KBM-7 (cell line): ENCODE results near the gene RGS16.
A peak's percentile ranks its signal among the peaks of the same experiment; 100 is the strongest.

Experiments
- DNase-seq: peaks from one replicate; pipeline ENCODE4 v3.0.0-alpha.2; 2015
- in situ Hi-C: fragments of 300-500 bp; cut with MboI; formaldehyde crosslinking; loops from 2 replicates; pipeline ENCODE4 v1.14.3; 2020; ENCODE audit warnings: low sequenced_read_pairs, low pct_unique_long_range_greater_than_20kb, mixed read lengths

Gene RGS16

GRCh38 chr1:182614796-182615454, 10.7 kb upstream of the RGS16 start:
- in situ Hi-C loops: no loop called here
- DNase-seq: peak; percentile 85

GRCh38 chr1:182611787-182612186, 7.6 kb upstream of the RGS16 start:
- in situ Hi-C loops: no loop called here
- no peak for DNase-seq

DNA sequence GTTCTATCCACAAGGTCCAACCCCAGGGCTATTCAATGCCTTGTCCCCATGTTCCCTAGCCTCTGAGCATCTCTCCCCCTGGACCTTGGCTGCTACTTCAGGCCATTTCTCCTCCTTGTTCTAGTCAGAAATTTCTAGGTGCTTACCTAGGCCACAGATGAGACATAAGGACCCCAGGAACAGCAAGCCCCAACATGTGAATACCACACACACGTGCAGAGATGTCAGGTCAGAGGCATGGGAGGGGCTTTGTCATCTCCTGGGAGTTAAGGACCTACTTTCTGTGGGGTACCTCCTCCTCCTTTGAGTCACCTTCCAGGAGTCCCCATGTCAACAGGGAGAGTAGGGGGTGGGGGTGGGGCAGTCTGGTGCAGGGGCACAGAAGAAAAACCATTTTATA, 7.1 kb upstream of the RGS16 start:
- no peak for DNase-seq
- in situ Hi-C loops: no loop called here

GRCh38 chr1:182610606-182611194, 6.5 kb upstream of the RGS16 start:
- no peak for DNase-seq
- in situ Hi-C loops: no loop called here

DNA sequence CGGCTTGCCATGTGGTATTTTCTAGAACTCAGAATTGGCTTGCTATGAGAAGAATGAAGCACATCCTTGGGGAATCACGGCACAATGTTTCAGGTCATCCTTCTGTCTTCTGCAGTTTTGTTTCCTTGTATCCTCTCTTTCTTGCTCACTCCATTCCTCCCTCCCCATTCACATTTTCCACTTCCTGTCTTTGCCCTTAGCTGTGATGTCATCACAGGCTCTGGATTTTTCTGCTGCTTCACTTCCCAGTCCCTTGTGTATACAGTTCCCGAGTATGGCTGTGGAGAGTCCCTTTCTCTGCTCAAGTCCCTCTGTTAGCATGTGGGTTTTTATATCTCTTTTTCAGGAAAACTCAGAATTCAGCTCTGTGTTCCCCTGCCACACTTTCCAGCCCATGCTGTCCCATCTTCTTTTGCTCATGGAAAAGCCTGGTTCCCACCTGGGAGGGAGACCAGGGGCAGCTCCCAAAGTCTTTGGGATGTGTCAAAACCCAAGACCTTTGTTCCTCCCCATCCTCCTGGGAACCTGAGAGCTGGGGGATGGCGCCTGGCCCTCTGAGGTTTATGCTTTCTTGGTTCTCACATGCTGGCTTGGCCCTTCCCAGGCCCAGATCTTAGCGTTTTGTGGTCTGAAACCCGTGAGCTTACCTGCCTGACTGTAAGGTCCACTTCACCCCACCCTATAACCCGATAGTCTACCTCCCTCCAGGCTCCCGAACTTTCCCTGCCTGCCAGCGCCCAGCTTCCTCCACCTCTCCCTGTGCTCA, 4.8 kb upstream of the RGS16 start:
- DNase-seq: no peak
- in situ Hi-C loops: loop anchor here (10.0 kb wide), 1 partner anchor 176 kb away; the partner anchor contains the start of gene NPL

GRCh38 chr1:182608236-182608635, 4.0 kb upstream of the RGS16 start:
- no peak for DNase-seq
- in situ Hi-C loops: loop anchor here (10.0 kb wide), 1 partner anchor 177 kb away; the partner anchor contains the start of gene NPL

GRCh38 chr1:182607566-182607965, 3.4 kb upstream of the RGS16 start:
- in situ Hi-C loops: loop anchor here (10.0 kb wide), 1 partner anchor 177 kb away; the partner anchor contains the start of gene NPL

GRCh38 chr1:182603646-182604174, 479 bp downstream of the RGS16 start:
- in situ Hi-C loops: loop anchor here (10.0 kb wide), 1 partner anchor 181 kb away; the partner anchor contains the start of gene NPL
- DNase-seq: no peak

More at GRCh38 chr1:182607566-182607965, 3.4 kb upstream of the RGS16 start:
- no peak for DNase-seq

GRCh38 chr1:182602935-182603645, 1.1 kb downstream of the RGS16 start:
- no peak for DNase-seq

DNA sequence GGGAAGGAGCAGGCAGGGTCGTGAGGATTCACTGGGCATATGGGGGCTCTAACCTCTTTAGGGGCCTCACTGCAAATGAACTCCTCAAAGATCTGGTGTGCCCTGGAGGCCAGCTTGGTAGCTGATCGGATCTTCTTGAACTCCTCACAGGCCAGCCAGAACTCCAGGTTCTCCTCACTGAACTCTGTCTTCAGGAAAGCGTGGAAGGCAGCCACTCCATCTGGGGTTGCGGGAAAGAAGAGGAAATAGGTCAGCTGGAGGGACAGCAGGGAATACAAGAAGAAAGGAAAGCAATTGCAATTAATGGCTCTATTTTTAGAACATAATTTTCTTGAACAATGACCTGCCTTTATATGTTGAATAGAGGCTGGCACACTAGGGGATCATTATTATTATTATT, 2.3 kb downstream of the RGS16 start:
- no peak for DNase-seq
- in situ Hi-C loops: loop anchor here (10.0 kb wide), 1 partner anchor 183 kb away; the partner anchor contains the start of gene NPL

More at GRCh38 chr1:182602935-182603645, 1.1 kb downstream of the RGS16 start:
- in situ Hi-C loops: loop anchor here (10.0 kb wide), 1 partner anchor 182 kb away; the partner anchor contains the start of gene NPL

DNA sequence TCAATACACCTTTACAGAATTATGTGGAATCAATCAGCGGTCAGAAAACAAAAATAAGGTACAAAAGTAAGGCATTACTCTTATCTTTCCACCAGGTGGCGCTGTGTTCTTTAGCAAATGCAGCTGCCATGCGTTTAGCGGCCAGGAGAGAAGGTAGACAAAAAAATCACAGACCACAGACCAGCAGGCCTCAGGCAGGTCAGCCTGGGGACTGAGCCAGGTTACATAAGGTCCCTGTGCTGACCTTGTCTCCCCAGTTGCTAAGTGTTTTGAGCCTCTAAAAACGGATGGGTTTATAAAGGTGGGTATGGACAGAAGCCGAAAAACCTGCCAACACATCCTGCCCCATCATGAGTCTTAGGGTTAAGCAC, 2.8 kb downstream of the RGS16 start:
- peak; percentile 63 for DNase-seq
- in situ Hi-C loops: loop anchor here (10.0 kb wide), 1 partner anchor 183 kb away; the partner anchor contains the start of gene NPL

DNA sequence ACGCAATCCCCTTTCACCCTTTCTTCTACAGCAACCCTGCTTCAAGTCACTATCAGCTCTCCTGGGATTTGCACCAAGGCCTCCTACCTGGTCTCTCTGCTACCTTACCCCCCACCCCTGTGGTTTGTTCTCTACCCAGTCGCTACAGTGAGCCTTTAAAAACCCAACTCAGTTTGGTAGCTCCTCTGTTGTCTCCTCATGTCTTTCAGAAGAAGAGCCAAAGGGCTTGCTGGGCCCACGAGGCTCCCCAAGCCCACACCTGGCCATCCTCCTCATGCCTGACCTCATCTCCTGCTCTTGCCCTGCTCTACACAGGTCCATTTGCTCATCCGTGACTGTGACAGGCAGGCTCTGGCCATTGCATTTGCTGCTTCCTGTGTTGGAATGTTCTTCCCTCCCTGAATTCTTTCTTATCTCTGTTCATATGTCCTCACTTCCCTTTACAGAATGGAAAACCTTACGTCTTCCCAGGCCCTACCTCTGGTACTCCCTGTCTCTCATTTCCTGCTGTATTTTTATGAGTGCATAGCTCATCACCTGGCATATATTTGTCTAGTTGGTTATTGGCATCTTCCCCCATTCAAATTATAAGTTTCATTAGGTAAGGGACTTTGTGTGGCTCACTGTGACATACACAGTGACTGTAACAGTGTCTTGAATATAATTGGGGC, 3.3 kb downstream of the RGS16 start:
- in situ Hi-C loops: loop anchor here (10.0 kb wide), 1 partner anchor 184 kb away; the partner anchor contains the start of gene NPL
- DNase-seq: no peak

DNA sequence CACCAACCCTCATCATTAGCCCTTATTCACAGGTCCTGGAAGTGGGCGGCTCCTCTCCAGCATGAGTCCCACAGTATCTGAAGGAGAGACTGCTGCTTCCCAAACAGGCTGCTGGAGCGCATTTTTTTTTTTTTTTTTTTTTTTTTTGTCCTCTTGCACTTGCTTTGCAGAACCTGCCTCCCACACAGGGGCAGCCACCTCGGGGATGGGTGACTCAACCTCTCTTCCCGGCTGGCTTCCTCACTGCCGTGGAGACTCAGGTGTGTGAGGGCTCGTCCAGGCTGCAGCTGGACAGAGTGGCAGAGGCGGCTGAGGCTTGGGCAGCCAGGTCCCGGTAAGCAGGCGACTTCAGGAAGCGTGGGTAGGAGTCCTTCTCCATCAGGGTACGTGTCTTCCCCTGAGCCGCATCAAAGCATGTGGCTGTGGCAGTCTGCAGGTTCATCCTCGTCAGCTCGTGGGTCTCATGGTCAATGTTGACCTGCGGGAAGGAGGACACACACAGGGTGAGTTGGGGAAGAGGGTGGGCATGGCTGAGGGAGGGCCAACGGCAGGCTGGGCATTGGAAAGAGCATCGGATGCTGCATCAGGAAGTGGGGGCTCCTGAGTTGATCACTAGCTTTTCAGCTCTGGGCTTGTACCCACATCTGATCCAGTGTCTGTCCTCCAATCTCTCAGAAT, 4.0 kb downstream of the RGS16 start:
- in situ Hi-C loops: loop anchor here (10.0 kb wide), 1 partner anchor 185 kb away; the partner anchor contains the start of gene NPL
- no peak for DNase-seq

DNA sequence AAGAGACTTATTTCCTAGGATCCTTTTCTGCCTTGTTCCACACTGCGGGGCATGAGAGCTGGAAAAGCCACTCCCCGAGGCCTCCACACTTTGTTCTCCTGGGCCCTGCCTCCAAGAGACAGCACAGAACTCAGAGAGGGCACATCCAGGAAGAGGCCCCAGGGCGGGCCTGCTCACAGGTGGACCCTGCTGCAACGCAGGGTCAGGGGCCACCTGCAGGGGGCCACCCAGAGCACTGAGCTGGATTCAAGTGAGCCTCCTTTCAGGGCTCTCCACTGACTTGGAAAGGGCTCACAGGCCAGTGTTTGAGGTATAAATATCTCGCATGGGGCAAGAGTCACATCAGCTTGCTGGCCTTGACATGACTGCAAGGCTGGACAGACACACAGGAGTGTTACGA, 4.8 kb downstream of the RGS16 start:
- in situ Hi-C loops: no loop called here
- DNase-seq: no peak

GRCh38 chr1:182598296-182598695, 5.9 kb downstream of the RGS16 start:
- in situ Hi-C loops: no loop called here
- no peak for DNase-seq

DNA sequence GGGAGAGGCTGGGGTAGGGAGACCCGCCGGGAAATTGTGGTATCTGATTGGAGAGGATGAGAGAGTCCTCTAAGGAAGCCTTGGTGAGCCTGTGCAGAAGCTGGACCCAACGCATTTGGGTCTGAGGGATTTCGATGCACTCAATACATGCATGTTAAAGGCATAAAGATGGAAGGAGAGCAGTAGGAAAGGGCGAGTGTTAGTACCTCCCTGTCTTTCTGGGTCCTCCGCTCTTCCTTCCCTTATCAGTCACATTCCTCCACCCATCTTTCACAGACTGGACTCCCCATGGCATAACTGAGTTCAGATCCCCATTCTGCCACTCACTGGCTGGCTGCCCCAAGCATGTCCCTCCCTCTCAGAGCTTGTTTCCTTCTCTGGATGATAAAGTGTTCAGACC, 7.3 kb downstream of the RGS16 start:
- in situ Hi-C loops: no loop called here
- DNase-seq: no peak

DNA sequence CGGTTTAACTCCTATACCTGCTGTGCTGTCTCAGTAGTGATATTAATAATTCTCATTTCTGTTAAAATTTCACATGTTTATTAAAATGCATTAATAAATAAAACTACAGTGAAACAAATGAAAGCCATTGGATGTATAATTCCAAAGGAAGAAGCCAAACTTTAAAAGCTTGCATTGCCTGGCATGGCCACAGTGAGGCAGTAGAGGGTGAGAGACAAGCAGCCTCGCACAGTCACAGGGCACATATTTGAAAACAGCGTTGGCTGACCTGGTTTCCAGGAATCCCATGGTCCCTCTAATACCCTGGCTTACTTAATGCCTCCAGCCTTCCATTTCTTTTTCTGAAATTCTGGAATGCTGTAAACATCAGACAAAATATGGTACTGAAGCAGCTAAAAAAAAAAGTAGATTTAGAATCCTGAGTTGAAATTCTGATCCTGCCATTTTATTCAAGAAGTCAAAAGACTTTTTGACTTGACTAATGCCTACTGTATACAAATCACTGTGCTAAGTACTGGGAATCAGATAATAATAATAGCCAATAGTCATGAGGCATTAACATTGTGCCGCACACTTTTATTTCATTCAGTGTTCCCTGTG, 8.4 kb downstream of the RGS16 start:
- DNase-seq: peak; percentile 59
- in situ Hi-C loops: no loop called here
